T-helper 1 cell (primary cell): ENCODE data around the gene EPN2.
A peak's percentile ranks its signal among the peaks of the same experiment; 100 is the strongest.
"Not testable (repeated sequence)": the region's sequence is repeated elsewhere in the genome, so short reads cannot be mapped to it uniquely, and the experiment has no call there.

ENCODE experiments used
- DNase-seq, 5 donors: peaks; one replicate each; pipeline ENCODE4 v3.0.0-alpha.2; 2012 to 2020

The EPN2 gene

DNA sequence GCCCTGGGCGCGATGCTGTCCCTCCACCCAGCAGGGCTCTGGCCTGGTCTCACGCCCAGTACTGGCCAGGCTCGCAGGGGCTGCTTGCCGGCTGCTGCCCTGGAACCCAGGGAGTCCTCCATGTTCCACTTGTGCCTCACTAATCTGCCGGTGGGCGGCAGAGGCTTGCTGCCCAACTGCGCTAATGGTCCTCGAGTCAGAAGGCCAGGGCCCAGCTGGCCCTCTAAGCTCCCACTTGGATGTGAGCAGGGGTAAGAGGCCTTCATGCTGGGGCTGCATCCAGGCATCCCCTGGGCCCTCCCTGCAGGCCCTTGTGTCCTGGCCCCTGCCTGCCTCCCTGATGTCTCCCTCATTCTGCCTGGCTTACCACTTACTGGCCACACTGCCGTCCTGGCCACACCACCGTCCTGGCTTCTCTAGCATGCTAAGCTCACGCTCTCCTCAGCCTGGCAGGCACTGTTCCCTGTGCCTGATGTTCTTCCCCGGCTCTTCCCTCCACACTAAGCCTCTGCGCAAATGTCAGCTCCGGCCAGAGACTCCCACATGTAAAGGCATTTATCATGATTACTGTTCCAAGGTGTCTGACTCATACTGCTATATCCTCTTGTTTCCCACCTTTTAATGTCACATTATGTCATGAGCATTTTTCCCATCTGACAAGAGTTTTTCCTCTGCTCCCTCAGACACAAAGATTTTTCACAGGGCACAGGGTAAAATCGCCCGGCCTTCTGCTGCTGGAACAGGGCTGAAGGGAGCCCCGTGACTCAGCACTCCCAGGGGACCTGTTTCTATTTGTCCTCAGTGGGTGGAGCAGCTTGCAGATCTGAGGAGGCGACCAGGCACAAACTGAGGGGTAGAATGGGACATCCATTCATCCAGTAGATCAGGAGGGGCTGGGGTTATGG is 109.4 kb downstream of the EPN2 start:
- DNase-seq = no peak

GRCh38 chr17:19347323-19348080 is 110.3 kb downstream of the EPN2 start:
- no peak for DNase-seq

DNA sequence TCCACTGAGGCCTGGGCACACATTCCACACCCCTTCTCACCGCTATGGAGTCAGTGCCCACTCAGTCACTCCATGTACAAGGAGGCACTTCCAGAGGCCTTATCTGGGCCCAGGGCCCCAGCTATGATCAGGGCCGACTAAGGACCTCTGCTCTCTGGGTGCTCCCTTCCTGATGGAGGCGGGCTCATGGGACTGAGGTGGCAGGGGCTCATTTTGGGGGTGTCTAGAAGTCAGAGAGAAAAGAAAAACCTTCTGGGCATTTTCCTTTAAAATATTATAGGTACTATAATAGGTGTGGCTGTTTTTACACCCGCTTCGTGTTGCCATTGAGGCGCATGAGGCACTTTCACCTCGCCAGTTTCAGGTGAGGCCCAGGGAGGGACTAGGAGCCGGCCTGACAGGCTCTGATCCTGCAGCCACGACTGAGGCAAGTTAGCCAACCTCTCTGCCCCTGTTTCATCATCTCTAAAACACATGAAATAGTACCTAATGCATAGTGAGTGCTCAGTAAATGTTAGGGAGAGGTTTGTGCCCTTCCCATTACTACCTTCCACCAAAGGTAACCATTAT is 111.0 kb downstream of the EPN2 start:
- no peak for DNase-seq

GRCh38 chr17:19348806-19349205 is 111.6 kb downstream of the EPN2 start:
- no peak for DNase-seq

DNA sequence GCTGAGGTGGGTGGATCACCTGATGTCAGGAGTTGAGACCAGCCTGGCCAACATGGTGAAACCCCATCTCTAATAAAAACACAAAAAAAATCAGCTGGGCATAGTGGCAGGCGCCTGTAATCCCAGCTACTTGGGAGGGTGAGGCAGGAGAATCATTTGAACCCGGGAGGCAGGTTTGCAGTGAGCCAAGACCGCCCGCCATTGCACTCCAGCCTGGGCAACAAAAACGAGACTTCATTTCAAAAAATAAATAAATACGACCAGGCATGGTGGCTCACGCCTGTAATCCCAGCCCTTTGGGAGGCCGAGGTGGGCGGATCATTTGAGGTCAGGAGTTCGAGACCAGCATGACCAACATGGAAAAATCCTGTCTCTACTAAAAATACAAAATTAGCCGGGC is 116.2 kb downstream of the EPN2 start:
- DNase-seq = not testable (repeated sequence)

GRCh38 chr17:19354748-19355147 is 117.6 kb downstream of the EPN2 start:
- DNase-seq = no peak

DNA sequence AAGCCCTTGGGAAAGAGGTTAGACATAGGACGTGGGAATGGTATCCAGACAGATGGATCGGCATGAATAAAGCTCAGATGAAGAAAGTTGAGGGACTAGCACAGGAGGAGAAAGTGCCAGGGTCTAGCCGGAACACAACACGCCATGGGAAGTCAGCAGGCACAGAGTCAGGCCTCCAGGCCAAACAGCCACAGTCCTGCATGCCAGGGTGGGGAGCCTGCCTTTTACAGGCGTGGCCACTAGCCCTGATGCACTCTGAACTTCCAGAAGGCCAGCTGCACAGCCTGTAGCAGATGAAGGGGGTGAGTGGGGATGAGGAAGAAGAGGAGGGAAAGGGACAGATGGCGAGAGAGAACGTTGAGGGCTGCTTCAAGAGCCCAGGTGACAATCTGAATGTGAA is 120.2 kb downstream of the EPN2 start:
- DNase-seq = no peak

- no peak for DNase-seq
These were observed 120.6 kb downstream of the EPN2 start for GRCh38 chr17:19357761-19358160.

DNA sequence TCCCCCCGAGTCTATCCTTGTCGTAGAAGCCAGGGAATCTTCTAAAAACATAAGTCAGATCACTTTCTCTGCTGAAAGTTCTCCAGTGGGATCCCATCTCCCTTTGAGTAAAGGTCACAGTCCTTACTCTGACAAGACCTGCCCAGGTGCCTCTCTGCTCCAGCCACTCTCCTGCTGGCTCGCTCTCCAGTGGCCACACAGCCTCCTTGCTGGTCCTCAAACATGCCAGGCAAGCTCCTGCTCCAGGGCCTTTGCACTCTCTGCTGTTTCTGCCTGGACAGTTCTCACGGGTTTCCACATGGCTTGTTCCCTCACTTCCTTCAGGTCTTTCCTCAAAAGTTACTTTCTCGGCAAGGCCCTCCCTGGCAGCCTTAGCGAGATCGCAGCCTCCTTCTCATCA is 122.0 kb downstream of the EPN2 start:
- no peak for DNase-seq

DNA sequence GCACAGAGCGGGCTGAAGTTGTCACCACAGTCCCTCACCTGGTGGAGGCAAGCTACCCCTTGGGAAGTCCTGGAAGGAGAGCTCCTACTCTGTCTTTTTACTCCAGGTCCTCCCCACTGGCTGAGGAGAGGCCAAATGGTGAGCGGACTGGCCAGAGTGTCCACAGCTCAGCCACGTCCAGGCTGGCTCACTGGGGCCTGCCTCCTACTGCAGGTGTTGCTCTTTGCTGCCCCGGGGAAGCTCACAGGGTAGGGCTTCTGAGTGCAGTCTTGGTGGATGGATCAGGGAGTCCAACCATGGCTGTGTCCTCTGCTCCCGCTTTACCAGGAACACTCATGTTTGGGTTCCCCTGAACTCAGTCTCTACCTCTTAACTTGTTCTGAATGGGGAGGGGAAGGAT is 122.7 kb downstream of the EPN2 start:
- no peak for DNase-seq

DNA sequence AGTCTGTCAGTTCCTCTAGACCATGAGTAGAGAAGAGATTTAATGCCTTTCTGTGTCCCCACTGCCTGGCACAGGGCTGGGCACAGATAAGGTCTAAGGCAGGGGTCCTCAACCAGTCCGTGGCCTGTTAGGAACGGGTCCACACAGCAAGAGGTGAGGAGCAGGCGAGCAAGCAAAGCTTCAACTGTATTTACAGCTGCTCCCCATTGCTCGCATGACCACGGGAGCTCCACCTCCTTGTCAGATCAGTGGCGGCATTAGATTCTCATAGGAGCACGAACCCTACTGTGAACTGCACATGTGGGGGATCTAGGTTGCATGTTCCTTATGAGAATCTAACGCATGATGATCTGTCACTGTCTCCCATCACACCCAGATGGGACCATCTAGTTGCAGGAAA is 123.6 kb downstream of the EPN2 start:
- DNase-seq = no peak

- no peak for DNase-seq
These were observed 124.2 kb downstream of the EPN2 start for GRCh38 chr17:19361326-19361725.

GRCh38 chr17:19361944-19362276 is 124.7 kb downstream of the EPN2 start:
- DNase-seq = no peak

- peak; percentile 84 to 92 (median 90) for DNase-seq
These were observed 125.3 kb downstream of the EPN2 start, which contains the start of gene B9D1 for GRCh38 chr17:19362277-19363113. Gene B9D1, minus strand, starts transcription at chr17:19362723. Its CDS starts 154 bp downstream, at chr17:19362569.

- no peak for DNase-seq
These were observed 125.9 kb downstream of the EPN2 start for GRCh38 chr17:19363114-19363438.

DNA sequence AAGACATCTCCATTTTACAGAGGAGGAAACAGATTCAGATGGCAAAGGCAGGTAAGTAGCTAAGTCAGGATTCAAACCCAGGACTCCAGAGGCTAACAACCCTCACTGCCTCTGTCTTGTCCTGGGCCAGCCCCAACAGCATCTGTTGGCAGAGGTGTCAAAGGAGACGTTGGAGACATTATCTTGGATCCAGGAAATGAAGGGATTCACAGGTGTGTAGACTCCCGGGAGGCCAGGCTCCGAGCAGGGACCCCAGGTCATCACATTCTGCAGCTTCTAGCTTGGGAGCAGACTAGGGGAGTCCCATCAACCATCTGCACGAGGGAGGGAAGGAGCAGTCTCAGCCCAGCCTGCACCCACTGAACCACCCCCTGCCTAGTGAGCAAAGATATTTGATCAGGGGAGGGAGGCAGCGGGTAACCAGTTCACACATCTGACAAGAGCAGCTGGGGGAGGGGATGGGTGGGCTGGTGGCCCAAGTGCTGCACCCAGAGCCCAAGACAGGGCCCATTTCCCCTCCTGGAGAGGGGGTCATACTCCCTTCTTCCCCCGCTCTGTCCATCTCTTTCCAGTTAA is 126.4 kb downstream of the EPN2 start:
- no peak for DNase-seq

DNA sequence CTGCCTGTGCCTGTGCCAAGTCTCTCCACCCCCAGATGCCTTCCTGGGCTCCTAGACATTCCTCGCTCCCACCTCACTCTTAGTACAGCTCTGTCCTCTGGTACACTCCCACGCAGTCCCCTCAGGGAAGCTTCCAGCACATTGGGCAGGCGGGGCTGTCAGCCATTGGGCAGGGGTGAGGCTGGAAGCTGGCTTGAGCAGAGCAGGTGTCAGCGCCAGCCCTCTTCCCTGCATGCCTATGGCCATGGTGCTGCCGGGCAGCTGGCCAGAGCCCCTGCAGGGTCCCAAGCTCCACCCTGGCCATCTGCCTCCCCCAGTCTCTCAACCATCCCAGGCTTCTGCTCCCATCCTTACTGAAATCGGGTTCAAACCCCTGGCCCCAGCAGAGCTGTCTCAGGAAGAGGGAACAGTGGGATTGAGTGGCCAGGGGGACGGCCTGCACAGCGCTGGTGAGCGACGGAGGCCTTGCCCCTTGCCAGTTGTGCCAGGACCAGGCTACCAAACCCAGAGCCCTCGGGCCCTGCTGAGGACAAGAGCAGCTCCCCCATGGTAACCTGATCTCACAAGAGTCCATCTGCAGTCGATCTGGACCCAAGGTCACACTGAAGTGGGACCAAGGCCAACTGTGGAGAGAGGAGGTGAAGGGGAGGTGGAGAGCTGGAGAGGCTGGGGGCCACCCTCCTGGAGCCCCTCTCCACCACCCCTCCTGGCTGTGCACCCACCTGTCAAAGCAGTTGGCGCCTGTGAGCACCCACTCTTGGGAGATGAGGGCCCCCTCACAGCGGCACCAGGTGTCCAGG is 127.7 kb downstream of the EPN2 start:
- DNase-seq = no peak

GRCh38 chr17:19365499-19365817 is 128.3 kb downstream of the EPN2 start:
- DNase-seq = no peak

- DNase-seq = no peak
These were observed 128.9 kb downstream of the EPN2 start for GRCh38 chr17:19365833-19366636.

- DNase-seq = no peak
These were observed 129.4 kb downstream of the EPN2 start for GRCh38 chr17:19366637-19366972.

DNA sequence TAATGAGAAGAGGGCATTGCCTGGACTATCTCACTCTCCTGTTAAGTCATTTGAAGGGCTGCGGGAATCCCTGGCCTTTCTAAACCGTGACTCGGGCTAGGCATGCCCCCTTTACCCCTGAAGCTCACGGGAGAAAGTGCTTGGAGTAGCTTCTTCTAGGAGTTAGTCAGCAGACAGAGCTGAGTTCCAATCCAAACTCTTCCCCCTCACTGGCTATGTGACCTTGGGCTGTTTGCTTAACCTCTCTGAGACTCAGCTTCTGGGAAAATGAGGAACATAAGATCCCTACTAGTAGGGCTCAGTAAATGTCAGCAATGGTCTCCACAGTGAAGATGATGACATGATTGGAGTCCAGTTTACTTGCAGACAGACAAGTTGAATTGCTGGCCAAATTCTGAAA is 131.1 kb downstream of the EPN2 start:
- no peak for DNase-seq
